ENCODE results near the gene LRRC8C. TPM values are rescaled to one million over a fixed set of nuclear protein-coding genes. Genes with fewer than 3 reads are reported as not detected.
A peak's percentile ranks its signal among the peaks of the same experiment; 100 is the strongest.
"Not testable (repeated sequence)": the region's sequence is repeated elsewhere in the genome, so short reads cannot be mapped to it uniquely, and the experiment has no call there.

The LRRC8C gene
- 0.72 TPM for polyA plus RNA-seq (2012; ENCODE audit: low read depth, missing spikeins)

- peak; percentile 66 for DNase-seq (ENCODE audit: insufficient read length, low spot score)
- TF ChIP-seq SPI1 (IDR thresholded peaks at IDR 0.05; ENCODE audit: low read depth, low read length) (peak; percentile 52), POLR2A (IDR thresholded peaks at IDR 0.05; ENCODE audit: low read depth, low read length) (no peak)
- peak; percentile 84 for FAIRE-seq
Measured at GRCh38 chr1:89632657-89633247, at the start of gene LRRC8C. Gene LRRC8C, plus strand, starts transcription at chr1:89633120. Its CDS starts 53,354 bp downstream, at chr1:89686474.

- TF ChIP-seq SPI1 (IDR thresholded peaks at IDR 0.05; ENCODE audit: low read depth, low read length) (no peak), POU2F2 (IDR thresholded peaks at IDR 0.05; ENCODE audit: low read depth, low read length) (no peak), POLR2A (IDR thresholded peaks at IDR 0.05; ENCODE audit: low read depth, low read length) (no peak), POLR2AphosphoS5 (IDR thresholded peaks at IDR 0.05; ENCODE audit: low read depth, low read length) (no peak), TAF1 (IDR thresholded peaks at IDR 0.05; ENCODE audit: low read depth, low read length) (no peak), PAX5 (IDR thresholded peaks at IDR 0.05; ENCODE audit: insufficient read depth, low read length, severe bottlenecking) (no peak)
- DNase-seq (ENCODE audit: insufficient read length, low spot score) (no peak), FAIRE-seq (no peak)
Measured at GRCh38 chr1:89584211-89584610, 48.7 kb upstream of the LRRC8C start.

GRCh38 chr1:89584781-89585180 lies 48.1 kb upstream of the LRRC8C start:
- FAIRE-seq (no peak), DNase-seq (ENCODE audit: insufficient read length, low spot score) (no peak)
- no peak for TF ChIP-seq POU2F2 (IDR thresholded peaks at IDR 0.05; ENCODE audit: low read depth, low read length)
- TF ChIP-seq PAX5 (IDR thresholded peaks at IDR 0.05; ENCODE audit: insufficient read depth, low read length, severe bottlenecking) = no peak
- no peak for TF ChIP-seq POLR2A (IDR thresholded peaks at IDR 0.05; ENCODE audit: low read depth, low read length)
- no peak for TF ChIP-seq SPI1 (IDR thresholded peaks at IDR 0.05; ENCODE audit: low read depth, low read length)
- no peak for TF ChIP-seq POLR2AphosphoS5 (IDR thresholded peaks at IDR 0.05; ENCODE audit: low read depth, low read length)

GRCh38 chr1:89587729-89588161 lies 45.2 kb upstream of the LRRC8C start:
- DNase-seq (ENCODE audit: insufficient read length, low spot score) = no peak

GRCh38 chr1:89588480-89588879 lies 44.4 kb upstream of the LRRC8C start:
- no peak for FAIRE-seq
- no peak for DNase-seq (ENCODE audit: insufficient read length, low spot score)

More at GRCh38 chr1:89587729-89588161, 45.2 kb upstream of the LRRC8C start:
- FAIRE-seq = no peak
- TF ChIP-seq POLR2A (IDR thresholded peaks at IDR 0.05; ENCODE audit: low read depth, low read length) (no peak), POU2F2 (IDR thresholded peaks at IDR 0.05; ENCODE audit: low read depth, low read length) (no peak), SPI1 (IDR thresholded peaks at IDR 0.05; ENCODE audit: low read depth, low read length) (no peak), TAF1 (IDR thresholded peaks at IDR 0.05; ENCODE audit: low read depth, low read length) (no peak), PAX5 (IDR thresholded peaks at IDR 0.05; ENCODE audit: insufficient read depth, low read length, severe bottlenecking) (no peak), POLR2AphosphoS5 (IDR thresholded peaks at IDR 0.05; ENCODE audit: low read depth, low read length) (no peak)

GRCh38 chr1:89589515-89589914 lies 43.4 kb upstream of the LRRC8C start:
- DNase-seq (ENCODE audit: insufficient read length, low spot score) = no peak
- FAIRE-seq = no peak
- TF ChIP-seq TAF1 (IDR thresholded peaks at IDR 0.05; ENCODE audit: low read depth, low read length) (no peak), POLR2A (IDR thresholded peaks at IDR 0.05; ENCODE audit: low read depth, low read length) (no peak), SPI1 (IDR thresholded peaks at IDR 0.05; ENCODE audit: low read depth, low read length) (no peak), POU2F2 (IDR thresholded peaks at IDR 0.05; ENCODE audit: low read depth, low read length) (no peak)

More at GRCh38 chr1:89588480-89588879, 44.4 kb upstream of the LRRC8C start:
- TF ChIP-seq POLR2A (IDR thresholded peaks at IDR 0.05; ENCODE audit: low read depth, low read length) (no peak), POLR2AphosphoS5 (IDR thresholded peaks at IDR 0.05; ENCODE audit: low read depth, low read length) (no peak), PAX5 (IDR thresholded peaks at IDR 0.05; ENCODE audit: insufficient read depth, low read length, severe bottlenecking) (no peak), SPI1 (IDR thresholded peaks at IDR 0.05; ENCODE audit: low read depth, low read length) (no peak), TAF1 (IDR thresholded peaks at IDR 0.05; ENCODE audit: low read depth, low read length) (no peak), POU2F2 (IDR thresholded peaks at IDR 0.05; ENCODE audit: low read depth, low read length) (no peak)

GRCh38 chr1:89590341-89591080 lies 42.4 kb upstream of the LRRC8C start:
- TF ChIP-seq POLR2A (IDR thresholded peaks at IDR 0.05; ENCODE audit: low read depth, low read length) (no peak), POLR2AphosphoS5 (IDR thresholded peaks at IDR 0.05; ENCODE audit: low read depth, low read length) (no peak), SPI1 (IDR thresholded peaks at IDR 0.05; ENCODE audit: low read depth, low read length) (no peak), POU2F2 (IDR thresholded peaks at IDR 0.05; ENCODE audit: low read depth, low read length) (no peak), TAF1 (IDR thresholded peaks at IDR 0.05; ENCODE audit: low read depth, low read length) (no peak), PAX5 (IDR thresholded peaks at IDR 0.05; ENCODE audit: insufficient read depth, low read length, severe bottlenecking) (no peak)
- no peak for FAIRE-seq
- no peak for DNase-seq (ENCODE audit: insufficient read length, low spot score)

GRCh38 chr1:89592861-89593302 lies 40.0 kb upstream of the LRRC8C start:
- FAIRE-seq; DNase-seq (ENCODE audit: insufficient read length, low spot score): not testable (repeated sequence)

- TF ChIP-seq TAF1 (IDR thresholded peaks at IDR 0.05; ENCODE audit: low read depth, low read length) (no peak), SPI1 (IDR thresholded peaks at IDR 0.05; ENCODE audit: low read depth, low read length) (no peak), POLR2AphosphoS5 (IDR thresholded peaks at IDR 0.05; ENCODE audit: low read depth, low read length) (no peak), POLR2A (IDR thresholded peaks at IDR 0.05; ENCODE audit: low read depth, low read length) (no peak), POU2F2 (IDR thresholded peaks at IDR 0.05; ENCODE audit: low read depth, low read length) (no peak), PAX5 (IDR thresholded peaks at IDR 0.05; ENCODE audit: insufficient read depth, low read length, severe bottlenecking) (no peak)
- no peak for FAIRE-seq
- DNase-seq (ENCODE audit: insufficient read length, low spot score) = no peak
Measured at GRCh38 chr1:89594096-89594740, 38.7 kb upstream of the LRRC8C start.

All from GM12891 (cell line).